GM23338 (cell line): ENCODE measurements around the gene ZNF664. TPM values are rescaled to one million over a fixed set of nuclear protein-coding genes. Genes with fewer than 3 reads are reported as not detected.

ENCODE experiments used
- ATAC-seq: fragments of 200-7000 bp; cut with Tn5 transposase; 3 replicates; pipeline ENCODE4 v1.9.1; 2020
- DNase-seq: peaks from one replicate; pipeline ENCODE4 v3.0.0-alpha.2; 2015; ENCODE audit warnings: low spot score
- H2AFZ ChIP-seq: fragments of 200-600 bp; sonication (generic); 2 replicates; pipeline ENCODE4 v1.8.0; 2016; ENCODE audit warnings: antibody characterized with exemption, mild to moderate bottlenecking, moderate library complexity
- H3F3A ChIP-seq: fragments of 200-600 bp; sonication (generic); replicated peaks from 2 replicates; pipeline ENCODE4 v1.8.0; 2017; ENCODE audit warnings: antibody characterized with exemption, mixed run types, low read depth
- H3K27ac ChIP-seq: fragments of 200-600 bp; sonication (generic); 2 replicates; pipeline ENCODE4 v1.6.1; 2016; ENCODE audit warnings: low read depth
- H3K27me3 ChIP-seq: fragments of 200-600 bp; sonication (generic); 2 replicates; pipeline ENCODE4 v1.8.0; 2016; ENCODE audit warnings: mild to moderate bottlenecking, mixed run types, moderate library complexity; ENCODE audit not compliant: insufficient read depth
- H3K36me3 ChIP-seq: fragments of 200-600 bp; sonication (generic); 2 replicates; pipeline ENCODE4 v1.8.0; 2016; ENCODE audit warnings: mild to moderate bottlenecking; ENCODE audit not compliant: insufficient read depth
- H3K4me1 ChIP-seq: fragments of 200-600 bp; sonication (generic); 2 replicates; pipeline ENCODE4 v1.8.0; 2016; ENCODE audit warnings: mild to moderate bottlenecking, moderate library complexity; ENCODE audit not compliant: insufficient read depth
- H3K4me2 ChIP-seq: fragments of 200-600 bp; sonication (generic); 2 replicates; pipeline ENCODE4 v1.7.1; 2017; ENCODE audit warnings: mixed run types
- H3K4me3 ChIP-seq: fragments of 200-600 bp; sonication (generic); 2 replicates; pipeline ENCODE4 v1.6.1; 2016; ENCODE audit warnings: mixed run types
- H3K79me2 ChIP-seq: fragments of 200-600 bp; sonication (generic); replicated peaks from 2 replicates; pipeline ENCODE4 v1.8.0; 2017; ENCODE audit warnings: mild to moderate bottlenecking; ENCODE audit not compliant: insufficient read depth
- H3K9me2 ChIP-seq: fragments of 200-600 bp; sonication (generic); 2 replicates; pipeline ENCODE4 v1.8.0; 2017; ENCODE audit not compliant: insufficient read depth
- H4K20me1 ChIP-seq: fragments of 200-600 bp; sonication (generic); replicated peaks from 2 replicates; pipeline ENCODE4 v1.8.0; 2017; ENCODE audit warnings: mild to moderate bottlenecking; ENCODE audit not compliant: insufficient read depth
- H3K27ac Mint-ChIP-seq: 2 replicates; pipeline ENCODE4 v1.8.0; 2020; ENCODE audit warnings: inconsistent platforms, mild to moderate bottlenecking, moderate library complexity, mixed read lengths
- H3K27me3 Mint-ChIP-seq: 3 replicates; pipeline ENCODE4 v1.8.0; 2022; ENCODE audit warnings: low read depth, mild to moderate bottlenecking, moderate library complexity, mixed read lengths, inconsistent platforms; ENCODE audit not compliant: insufficient read depth, poor library complexity
- H3K36me3 Mint-ChIP-seq: 3 replicates; pipeline ENCODE4 v1.8.0; 2021; ENCODE audit warnings: low read depth, mild to moderate bottlenecking, inconsistent platforms, moderate library complexity, mixed read lengths
- H3K4me1 Mint-ChIP-seq: 3 replicates; pipeline ENCODE4 v1.8.0; 2020; ENCODE audit warnings: mild to moderate bottlenecking, inconsistent platforms, mixed read lengths
- H3K4me3 Mint-ChIP-seq: 3 replicates; pipeline ENCODE4 v1.8.0; 2021; ENCODE audit warnings: moderate library complexity, mild to moderate bottlenecking, inconsistent platforms, mixed read lengths
- H3K9me3 Mint-ChIP-seq: 3 replicates; pipeline ENCODE4 v1.8.0; 2020; ENCODE audit warnings: moderate library complexity, mild to moderate bottlenecking, inconsistent platforms, mixed read lengths
- EZH2phosphoT487 ChIP-seq: fragments of 200-600 bp; sonication (generic); IDR thresholded peaks from one replicate; pipeline ENCODE4 v1.8.1; 2018; ENCODE audit warnings: antibody characterized with exemption; ENCODE audit not compliant: unreplicated experiment
- NANOG ChIP-seq: IDR thresholded peaks from 2 replicates; pipeline ENCODE4 v1.6.1; 2016; ENCODE audit warnings: antibody characterized with exemption, borderline replicate concordance
- POLR2AphosphoS5 ChIP-seq: IDR thresholded peaks from 2 replicates; pipeline ENCODE4 v1.6.1; 2016; ENCODE audit warnings: antibody characterized with exemption, low read depth
- ZNF114 ChIP-seq: fragments of 250-450 bp; sonication (Bioruptor Pico); IDR thresholded peaks from 2 replicates; pipeline ENCODE4 v1.5.0; 2020; ENCODE audit warnings: mild to moderate bottlenecking, moderate library complexity
- ZNF331 ChIP-seq: fragments of 250-450 bp; sonication (Bioruptor Pico); IDR thresholded peaks from 2 replicates; pipeline ENCODE4 v1.5.0; 2020; ENCODE audit warnings: low read depth, mild to moderate bottlenecking, moderate library complexity
- polyA plus RNA-seq: library from polyadenylated mRNA; unstranded; fragments of >200 nt; fragmentation: Nextera tagmentation; extraction: Ambion mirVana; gene quantifications from 2 replicates; pipeline ENCODE4 v1.2.1, GENCODE V29; 2016
- total RNA-seq: library from RNA; depleted of rRNA; stranded (reverse); fragments of >200 nt; shearing (Covaris generic); gene quantifications from 2 replicates; pipeline ENCODE4 v1.2.3, GENCODE V29; 2014
- TF ChIP-seq, protein P1 (sequence below): fragments of 250-450 bp; sonication (Bioruptor Pico); IDR thresholded peaks from 2 replicates; pipeline ENCODE4 v1.5.0; 2020; ENCODE audit warnings: mild to moderate bottlenecking, moderate library complexity
- TF ChIP-seq, protein P2 (sequence below): IDR thresholded peaks from 2 replicates; pipeline ENCODE4 v1.6.1; 2016; ENCODE audit warnings: antibody characterized with exemption
- TF ChIP-seq, protein P3 (sequence below): IDR thresholded peaks from one replicate; pipeline ENCODE4 v1.6.1; 2018; ENCODE audit warnings: antibody characterized with exemption; ENCODE audit not compliant: unreplicated experiment

ZNF664 gene
- total and polyA plus RNA-seq, 2 experiments from 2014 or later = 8.1 to 35.2 TPM

DNA sequence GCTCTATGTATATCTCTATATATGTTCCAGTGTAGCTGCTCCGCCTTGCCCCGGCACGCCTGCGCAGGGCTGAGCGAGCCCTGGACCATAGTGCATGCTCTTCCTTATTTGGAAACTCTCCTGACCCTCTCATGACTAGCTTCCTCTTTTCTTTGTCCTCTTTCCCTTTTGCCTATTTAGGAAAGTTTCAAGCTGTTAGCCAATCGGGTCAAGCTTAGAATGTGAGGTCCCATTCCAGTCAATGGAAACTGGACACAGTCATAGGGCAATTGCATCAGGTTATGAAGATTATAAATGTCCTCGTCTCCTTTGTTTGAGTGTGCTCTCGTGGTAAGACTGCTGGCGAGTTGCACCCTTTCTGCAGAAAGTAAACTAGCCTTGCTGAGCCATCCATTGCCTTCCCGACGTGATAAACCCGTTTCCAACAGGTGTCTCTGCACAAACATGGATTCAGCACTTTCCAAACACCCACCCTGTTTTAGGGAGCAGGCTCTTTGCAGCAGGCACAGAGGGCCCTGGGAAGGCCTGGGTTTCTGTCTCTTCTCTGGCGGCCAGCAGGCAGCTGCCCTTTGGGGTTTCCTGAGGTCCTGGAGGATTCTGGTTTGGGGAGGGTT is 31.3 kb upstream of the ZNF664 start (continued):
- TF ChIP-seq, protein P1, sequence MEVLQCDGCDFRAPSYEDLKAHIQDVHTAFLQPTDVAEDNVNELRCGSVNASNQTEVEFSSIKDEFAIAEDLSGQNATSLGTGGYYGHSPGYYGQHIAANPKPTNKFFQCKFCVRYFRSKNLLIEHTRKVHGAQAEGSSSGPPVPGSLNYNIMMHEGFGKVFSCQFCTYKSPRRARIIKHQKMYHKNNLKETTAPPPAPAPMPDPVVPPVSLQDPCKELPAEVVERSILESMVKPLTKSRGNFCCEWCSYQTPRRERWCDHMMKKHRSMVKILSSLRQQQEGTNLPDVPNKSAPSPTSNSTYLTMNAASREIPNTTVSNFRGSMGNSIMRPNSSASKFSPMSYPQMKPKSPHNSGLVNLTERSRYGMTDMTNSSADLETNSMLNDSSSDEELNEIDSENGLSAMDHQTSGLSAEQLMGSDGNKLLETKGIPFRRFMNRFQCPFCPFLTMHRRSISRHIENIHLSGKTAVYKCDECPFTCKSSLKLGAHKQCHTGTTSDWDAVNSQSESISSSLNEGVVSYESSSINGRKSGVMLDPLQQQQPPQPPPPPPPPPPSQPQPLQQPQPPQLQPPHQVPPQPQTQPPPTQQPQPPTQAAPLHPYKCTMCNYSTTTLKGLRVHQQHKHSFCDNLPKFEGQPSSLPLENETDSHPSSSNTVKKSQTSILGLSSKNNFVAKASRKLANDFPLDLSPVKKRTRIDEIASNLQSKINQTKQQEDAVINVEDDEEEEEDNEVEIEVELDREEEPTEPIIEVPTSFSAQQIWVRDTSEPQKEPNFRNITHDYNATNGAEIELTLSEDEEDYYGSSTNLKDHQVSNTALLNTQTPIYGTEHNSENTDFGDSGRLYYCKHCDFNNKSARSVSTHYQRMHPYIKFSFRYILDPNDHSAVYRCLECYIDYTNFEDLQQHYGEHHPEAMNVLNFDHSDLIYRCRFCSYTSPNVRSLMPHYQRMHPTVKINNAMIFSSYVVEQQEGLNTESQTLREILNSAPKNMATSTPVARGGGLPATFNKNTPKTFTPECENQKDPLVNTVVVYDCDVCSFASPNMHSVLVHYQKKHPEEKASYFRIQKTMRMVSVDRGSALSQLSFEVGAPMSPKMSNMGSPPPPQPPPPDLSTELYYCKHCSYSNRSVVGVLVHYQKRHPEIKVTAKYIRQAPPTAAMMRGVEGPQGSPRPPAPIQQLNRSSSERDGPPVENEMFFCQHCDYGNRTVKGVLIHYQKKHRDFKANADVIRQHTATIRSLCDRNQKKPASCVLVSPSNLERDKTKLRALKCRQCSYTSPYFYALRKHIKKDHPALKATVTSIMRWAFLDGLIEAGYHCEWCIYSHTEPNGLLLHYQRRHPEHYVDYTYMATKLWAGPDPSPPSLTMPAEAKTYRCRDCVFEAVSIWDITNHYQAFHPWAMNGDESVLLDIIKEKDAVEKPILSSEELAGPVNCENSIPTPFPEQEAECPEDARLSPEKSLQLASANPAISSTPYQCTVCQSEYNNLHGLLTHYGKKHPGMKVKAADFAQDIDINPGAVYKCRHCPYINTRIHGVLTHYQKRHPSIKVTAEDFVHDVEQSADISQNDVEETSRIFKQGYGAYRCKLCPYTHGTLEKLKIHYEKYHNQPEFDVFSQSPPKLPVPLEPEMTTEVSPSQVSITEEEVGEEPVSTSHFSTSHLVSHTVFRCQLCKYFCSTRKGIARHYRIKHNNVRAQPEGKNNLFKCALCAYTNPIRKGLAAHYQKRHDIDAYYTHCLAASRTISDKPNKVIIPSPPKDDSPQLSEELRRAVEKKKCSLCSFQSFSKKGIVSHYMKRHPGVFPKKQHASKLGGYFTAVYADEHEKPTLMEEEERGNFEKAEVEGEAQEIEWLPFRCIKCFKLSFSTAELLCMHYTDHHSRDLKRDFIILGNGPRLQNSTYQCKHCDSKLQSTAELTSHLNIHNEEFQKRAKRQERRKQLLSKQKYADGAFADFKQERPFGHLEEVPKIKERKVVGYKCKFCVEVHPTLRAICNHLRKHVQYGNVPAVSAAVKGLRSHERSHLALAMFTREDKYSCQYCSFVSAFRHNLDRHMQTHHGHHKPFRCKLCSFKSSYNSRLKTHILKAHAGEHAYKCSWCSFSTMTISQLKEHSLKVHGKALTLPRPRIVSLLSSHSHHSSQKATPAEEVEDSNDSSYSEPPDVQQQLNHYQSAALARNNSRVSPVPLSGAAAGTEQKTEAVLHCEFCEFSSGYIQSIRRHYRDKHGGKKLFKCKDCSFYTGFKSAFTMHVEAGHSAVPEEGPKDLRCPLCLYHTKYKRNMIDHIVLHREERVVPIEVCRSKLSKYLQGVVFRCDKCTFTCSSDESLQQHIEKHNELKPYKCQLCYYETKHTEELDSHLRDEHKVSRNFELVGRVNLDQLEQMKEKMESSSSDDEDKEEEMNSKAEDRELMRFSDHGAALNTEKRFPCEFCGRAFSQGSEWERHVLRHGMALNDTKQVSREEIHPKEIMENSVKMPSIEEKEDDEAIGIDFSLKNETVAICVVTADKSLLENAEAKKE (CRISPR knock-in tag) = no peak
- TF ChIP-seq, protein P2, sequence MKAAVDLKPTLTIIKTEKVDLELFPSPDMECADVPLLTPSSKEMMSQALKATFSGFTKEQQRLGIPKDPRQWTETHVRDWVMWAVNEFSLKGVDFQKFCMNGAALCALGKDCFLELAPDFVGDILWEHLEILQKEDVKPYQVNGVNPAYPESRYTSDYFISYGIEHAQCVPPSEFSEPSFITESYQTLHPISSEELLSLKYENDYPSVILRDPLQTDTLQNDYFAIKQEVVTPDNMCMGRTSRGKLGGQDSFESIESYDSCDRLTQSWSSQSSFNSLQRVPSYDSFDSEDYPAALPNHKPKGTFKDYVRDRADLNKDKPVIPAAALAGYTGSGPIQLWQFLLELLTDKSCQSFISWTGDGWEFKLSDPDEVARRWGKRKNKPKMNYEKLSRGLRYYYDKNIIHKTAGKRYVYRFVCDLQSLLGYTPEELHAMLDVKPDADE = no peak

DNA sequence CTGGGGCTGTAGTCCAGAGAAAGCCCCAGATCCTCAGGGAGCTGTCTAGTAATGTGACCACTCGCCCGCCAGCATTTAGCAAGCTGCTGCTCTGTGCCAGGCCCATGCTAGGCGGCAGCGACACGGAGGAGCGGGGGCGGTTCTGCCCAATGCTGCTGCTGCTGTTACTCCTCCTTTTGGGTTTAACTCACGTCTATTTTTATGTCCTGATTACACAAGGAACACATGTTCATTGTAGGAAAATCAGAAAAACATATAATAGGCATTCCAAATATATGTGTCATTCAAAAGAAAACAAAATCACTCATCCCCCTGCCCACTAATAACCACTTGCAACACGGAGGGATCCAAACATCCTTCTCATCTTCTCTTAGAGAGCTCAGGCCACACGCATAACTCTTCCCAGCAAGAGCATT is 30.8 kb upstream of the ZNF664 start:
- Histone ChIP-seq H3K9me2 (no peaks in the 10 kb centered on the region), H3K4me3 (no peak overlapping the region), H3K27ac (no peak overlapping the region), H3K27me3 (no peaks in the 10 kb centered on the region), H3K4me1 (no peaks in the 10 kb centered on the region), H3F3A (no peaks in the 10 kb centered on the region), H2AFZ (no peak overlapping the region), H3K4me2 (no peak overlapping the region), H4K20me1 (no peaks in the 10 kb centered on the region), H3K36me3 (no peaks in the 10 kb centered on the region; the same call in 1 of the 2 replicates), H3K79me2 (no peaks in the 10 kb centered on the region)
- H3K9me3 Mint-ChIP-seq = peaks cover 14% of the 10 kb centered on the region
- peaks cover 17% of the 10 kb centered on the region for H3K27me3 Mint-ChIP-seq
- H3K4me3 Mint-ChIP-seq = no peak overlapping the region
- H3K27ac Mint-ChIP-seq = no peak overlapping the region
- DNase-seq (no peak), ATAC-seq (no peak)
- H3K4me1 Mint-ChIP-seq = peaks cover 3% of the 10 kb centered on the region
- peaks cover 2% of the 10 kb centered on the region; the same call in 1 of the 3 replicates for H3K36me3 Mint-ChIP-seq
- TF ChIP-seq ZNF114 (no peak), EZH2phosphoT487 (no peak), NANOG (no peak), ZNF331 (CRISPR knock-in tag) (no peak), POLR2AphosphoS5 (no peak)
- TF ChIP-seq, protein P2 = no peak
- TF ChIP-seq, protein P3, sequence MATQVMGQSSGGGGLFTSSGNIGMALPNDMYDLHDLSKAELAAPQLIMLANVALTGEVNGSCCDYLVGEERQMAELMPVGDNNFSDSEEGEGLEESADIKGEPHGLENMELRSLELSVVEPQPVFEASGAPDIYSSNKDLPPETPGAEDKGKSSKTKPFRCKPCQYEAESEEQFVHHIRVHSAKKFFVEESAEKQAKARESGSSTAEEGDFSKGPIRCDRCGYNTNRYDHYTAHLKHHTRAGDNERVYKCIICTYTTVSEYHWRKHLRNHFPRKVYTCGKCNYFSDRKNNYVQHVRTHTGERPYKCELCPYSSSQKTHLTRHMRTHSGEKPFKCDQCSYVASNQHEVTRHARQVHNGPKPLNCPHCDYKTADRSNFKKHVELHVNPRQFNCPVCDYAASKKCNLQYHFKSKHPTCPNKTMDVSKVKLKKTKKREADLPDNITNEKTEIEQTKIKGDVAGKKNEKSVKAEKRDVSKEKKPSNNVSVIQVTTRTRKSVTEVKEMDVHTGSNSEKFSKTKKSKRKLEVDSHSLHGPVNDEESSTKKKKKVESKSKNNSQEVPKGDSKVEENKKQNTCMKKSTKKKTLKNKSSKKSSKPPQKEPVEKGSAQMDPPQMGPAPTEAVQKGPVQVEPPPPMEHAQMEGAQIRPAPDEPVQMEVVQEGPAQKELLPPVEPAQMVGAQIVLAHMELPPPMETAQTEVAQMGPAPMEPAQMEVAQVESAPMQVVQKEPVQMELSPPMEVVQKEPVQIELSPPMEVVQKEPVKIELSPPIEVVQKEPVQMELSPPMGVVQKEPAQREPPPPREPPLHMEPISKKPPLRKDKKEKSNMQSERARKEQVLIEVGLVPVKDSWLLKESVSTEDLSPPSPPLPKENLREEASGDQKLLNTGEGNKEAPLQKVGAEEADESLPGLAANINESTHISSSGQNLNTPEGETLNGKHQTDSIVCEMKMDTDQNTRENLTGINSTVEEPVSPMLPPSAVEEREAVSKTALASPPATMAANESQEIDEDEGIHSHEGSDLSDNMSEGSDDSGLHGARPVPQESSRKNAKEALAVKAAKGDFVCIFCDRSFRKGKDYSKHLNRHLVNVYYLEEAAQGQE = no peak
